ENCODE data around the gene ZDHHC14. TPM values are rescaled to one million over a fixed set of nuclear protein-coding genes. Genes with fewer than 3 reads are reported as not detected.
A peak's percentile ranks its signal among the peaks of the same experiment; 100 is the strongest.

Gene ZDHHC14
- total and polyA plus RNA-seq, 2 of the 8 experiments (the other 6 are each of a cell fraction or from before 2014, with no cell fraction given), result 2.9 to 5.3 TPM

- no peak overlapping the region for H3K14ac ChIP-seq (ENCODE audit: insufficient read length)
- ChIA-PET CTCF (ENCODE audit: partially characterized antibody) (interaction anchor here (0.6 to 1.7 kb wide), 4 partner anchors 10 to 117 kb away, joined by 3 to 7 read pairs (median 4); no protein-coding TSS in a partner anchor), POLR2A (ENCODE audit: partially characterized antibody) (interaction anchor here (0.9 to 2.3 kb wide), 8 partner anchors 9 to 41 kb away, joined by 3 to 8 read pairs (median 5); no protein-coding TSS in a partner anchor)
- no peak overlapping the region for H3K4ac ChIP-seq (replicated peaks; ENCODE audit: insufficient read length, low read depth, low read length)
- no peak overlapping the region; a peak in 1 of 7 replicates for H3K9ac ChIP-seq (replicated peaks in 1 of 4; ENCODE audit: extremely low read depth in 1 of 4, low read depth in 3 of 4, low read length in 3 of 4)
- peak overlapping the region; percentile 98 for H2BK120ac ChIP-seq (replicated peaks; ENCODE audit: low read depth, low read length)
- H4K20me1 ChIP-seq (replicated peaks in 1 of 2; ENCODE audit: control insufficient read depth in 1 of 2, insufficient read depth in 2 of 2, low read length in 2 of 2), result no peaks in the 10 kb centered on the region
- 6% methylated on average over 9 of the region's 9 CpGs; no CpG with 5 or more reads in 1 of the 2 experiments for WGBS, 2 experiments (ENCODE audit: extremely low coverage in 1 of 2, insufficient coverage in 1 of 2, insufficient read length in 1 of 2, insufficient replicate concordance in 2 of 2, low coverage in 1 of 2, low lambda C conversion rate in 2 of 2, missing lambda C conversion rate in 1 of 2)
- no peak overlapping the region for H2BK12ac ChIP-seq (ENCODE audit: low read depth, low read length)
- no peaks in the 10 kb centered on the region for H3K79me1 ChIP-seq (ENCODE audit: low read depth, low read length)
- no peaks in the 10 kb centered on the region for H3K9me3 ChIP-seq (ENCODE audit: insufficient read depth in 2 of 2, low read depth in 1 of 2, low read length in 1 of 2)
- H2AFZ ChIP-seq (ENCODE audit: low read length), result no peak overlapping the region; the same call in 1 of the 2 replicates
- peak overlapping the region; percentile 89; the same call in 1 of the 2 replicates for H2BK5ac ChIP-seq (ENCODE audit: low read depth, low read length)
- peak overlapping the region in 1 of 4 experiments; percentile 35; a peak in 1 of 8 replicates for H3K4me3 ChIP-seq (ENCODE audit: extremely low read depth in 1 of 4, insufficient read depth in 2 of 4, low read depth in 3 of 4, low read length in 4 of 4)
- no peaks in the 10 kb centered on the region; a peak in 2 of 7 replicates for H3K27me3 ChIP-seq (replicated peaks in 1 of 4; ENCODE audit: control insufficient read depth in 3 of 4, extremely low read depth in 1 of 4, insufficient read depth in 3 of 4, low read length in 3 of 4)
- FAIRE-seq, result peak; percentile 99
- H2BK15ac ChIP-seq (ENCODE audit: low read length), result no peak overlapping the region
- H3K4me2 ChIP-seq (ENCODE audit: insufficient read depth in 1 of 2, low read depth in 2 of 2, low read length in 2 of 2), result peak overlapping the region; percentile 51 to 66
- H3K36me3 ChIP-seq (ENCODE audit: control insufficient read depth in 2 of 4, insufficient read depth in 4 of 4, low read length in 3 of 4), result no peaks in the 10 kb centered on the region
- H3K56ac ChIP-seq (replicated peaks; ENCODE audit: insufficient read length, low read depth, low read length), result no peak overlapping the region
- no peak overlapping the region for H3K23ac ChIP-seq (ENCODE audit: insufficient read length)
- 0 out of 2 replicates have a peak overlapping the region, but pooled peaks have one; percentile 99 for H2BK20ac ChIP-seq (ENCODE audit: low read length)
- H3K18ac ChIP-seq (ENCODE audit: extremely low read depth, low read length), result peak overlapping the region; percentile 95; the same call in 1 of the 2 replicates
- peaks cover 16 to 24% (median 23%) of the 10 kb centered on the region in 4 experiments for H3K4me1 ChIP-seq (replicated peaks in 1 of 4; ENCODE audit: control insufficient read depth in 3 of 4, insufficient read depth in 4 of 4, low read length in 3 of 4)
- H3K23me2 ChIP-seq (ENCODE audit: low read depth, low read length), result no peaks in the 10 kb centered on the region
- H4K5ac ChIP-seq (ENCODE audit: insufficient read length, low read depth, low read length), result no peak overlapping the region
- peak; percentile 80 to 94 for DNase-seq (ENCODE audit: low read depth in 1 of 2, low spot score in 2 of 2)
- H4K91ac ChIP-seq (replicated peaks; ENCODE audit: insufficient read length, low read length), result no peak overlapping the region
- no peak overlapping the region for H4K8ac ChIP-seq (ENCODE audit: extremely low read depth, insufficient read depth, low read length)
- H3K79me2 ChIP-seq (ENCODE audit: control insufficient read depth in 1 of 2, insufficient read depth in 2 of 2, low read length in 2 of 2), result no peaks in the 10 kb centered on the region
- H3K27ac ChIP-seq (ENCODE audit: low read depth, low read length), result peak overlapping the region; percentile 29; the same call in 1 of the 2 replicates
- H2AK5ac ChIP-seq (ENCODE audit: low read depth, low read length), result no peak overlapping the region
- peak; percentile 55; the same call in 1 of the 2 replicates for TF ChIP-seq POLR2AphosphoS5 (IDR thresholded peaks at IDR 0.05; ENCODE audit: low read depth, low read length)
- TF ChIP-seq YY1 (IDR thresholded peaks at IDR 0.05; ENCODE audit: low read depth, low read length), result peak; percentile 74; the same call in 1 of the 2 replicates
- no peak for TF ChIP-seq SAP30 (IDR thresholded peaks at IDR 0.05; ENCODE audit: insufficient read depth, insufficient replicate concordance, low read length)
- TF ChIP-seq TAF7 (optimal IDR thresholded peaks at IDR 0.05; ENCODE audit: borderline replicate concordance, low read depth, low read length), result no peak
- no peak for TF ChIP-seq RXRA (IDR thresholded peaks at IDR 0.05; ENCODE audit: insufficient read depth, low read depth, low read length)
- TF ChIP-seq SIN3A (conservative IDR thresholded peaks at IDR 0.05 in 1 of 2, IDR thresholded peaks at IDR 0.05 in 1 of 2; ENCODE audit: low read depth in 1 of 2, low read length in 2 of 2), result 0 out of 4 replicates have a peak, but pooled peaks have one; percentile 39 to 42
- TF ChIP-seq TCF12 (IDR thresholded peaks at IDR 0.05; ENCODE audit: low read depth, low read length), result peak; percentile 93; the same call in 1 of the 2 replicates
- TF ChIP-seq RNF2 (IDR thresholded peaks at IDR 0.05; ENCODE audit: borderline replicate concordance, low read depth, low read length, missing control alignments, poor library complexity, severe bottlenecking), result no peak
- TF ChIP-seq CHD1 (IDR thresholded peaks at IDR 0.05; ENCODE audit: low read depth, low read length), result no peak
- TF ChIP-seq GTF2F1 (IDR thresholded peaks at IDR 0.05; ENCODE audit: borderline replicate concordance, low read depth, low read length), result no peak
- no peak for TF ChIP-seq SIRT6 (IDR thresholded peaks at IDR 0.05; ENCODE audit: low read length)
Measured at GRCh38 chr6:157552081-157552747, 171.2 kb downstream of the ZDHHC14 start.
